Measurements from ENCODE around the gene ALDOB.

DNA sequence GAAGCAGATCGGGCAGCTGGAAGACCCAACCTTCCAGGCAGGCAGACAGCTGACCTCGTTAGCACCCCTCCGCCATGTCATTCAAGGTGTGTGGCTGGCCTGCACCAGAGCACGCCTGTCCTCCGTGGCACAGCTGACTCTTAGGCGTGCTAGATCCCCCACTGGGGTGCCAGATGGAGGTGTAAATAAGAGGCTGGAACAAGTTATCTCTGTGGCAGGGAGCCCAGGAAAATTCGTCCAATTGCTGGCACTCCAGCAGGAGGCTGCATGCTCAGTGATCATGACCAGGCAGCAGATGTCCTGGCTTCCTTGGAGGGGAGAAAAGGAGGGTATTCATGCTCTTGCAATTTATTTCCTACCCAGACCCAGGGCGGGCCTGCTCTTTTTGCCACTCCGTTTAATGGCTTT is 7.8 kb upstream of the ALDOB start:
- TF ChIP-seq POLR2A (IDR thresholded peaks at IDR 0.05) (no peak), POLR2AphosphoS5 (IDR thresholded peaks at IDR 0.05; ENCODE audit: insufficient read depth in 1 of 2, low read depth in 1 of 2) (no peak)
- TF ChIP-seq, protein P1, sequence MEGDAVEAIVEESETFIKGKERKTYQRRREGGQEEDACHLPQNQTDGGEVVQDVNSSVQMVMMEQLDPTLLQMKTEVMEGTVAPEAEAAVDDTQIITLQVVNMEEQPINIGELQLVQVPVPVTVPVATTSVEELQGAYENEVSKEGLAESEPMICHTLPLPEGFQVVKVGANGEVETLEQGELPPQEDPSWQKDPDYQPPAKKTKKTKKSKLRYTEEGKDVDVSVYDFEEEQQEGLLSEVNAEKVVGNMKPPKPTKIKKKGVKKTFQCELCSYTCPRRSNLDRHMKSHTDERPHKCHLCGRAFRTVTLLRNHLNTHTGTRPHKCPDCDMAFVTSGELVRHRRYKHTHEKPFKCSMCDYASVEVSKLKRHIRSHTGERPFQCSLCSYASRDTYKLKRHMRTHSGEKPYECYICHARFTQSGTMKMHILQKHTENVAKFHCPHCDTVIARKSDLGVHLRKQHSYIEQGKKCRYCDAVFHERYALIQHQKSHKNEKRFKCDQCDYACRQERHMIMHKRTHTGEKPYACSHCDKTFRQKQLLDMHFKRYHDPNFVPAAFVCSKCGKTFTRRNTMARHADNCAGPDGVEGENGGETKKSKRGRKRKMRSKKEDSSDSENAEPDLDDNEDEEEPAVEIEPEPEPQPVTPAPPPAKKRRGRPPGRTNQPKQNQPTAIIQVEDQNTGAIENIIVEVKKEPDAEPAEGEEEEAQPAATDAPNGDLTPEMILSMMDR (IDR thresholded peaks at IDR 0.05), result no peak
